GM21423 (cell line): ENCODE measurements around the gene EPHA6.

ENCODE experiments used
- ATAC-seq: cut with Tn5 transposase; IDR thresholded peaks from one replicate; pipeline ENCODE4 v1.9.1; 2021; ENCODE audit warnings: mild to moderate bottlenecking, moderate library complexity; ENCODE audit not compliant: unreplicated experiment

The EPHA6 gene

DNA sequence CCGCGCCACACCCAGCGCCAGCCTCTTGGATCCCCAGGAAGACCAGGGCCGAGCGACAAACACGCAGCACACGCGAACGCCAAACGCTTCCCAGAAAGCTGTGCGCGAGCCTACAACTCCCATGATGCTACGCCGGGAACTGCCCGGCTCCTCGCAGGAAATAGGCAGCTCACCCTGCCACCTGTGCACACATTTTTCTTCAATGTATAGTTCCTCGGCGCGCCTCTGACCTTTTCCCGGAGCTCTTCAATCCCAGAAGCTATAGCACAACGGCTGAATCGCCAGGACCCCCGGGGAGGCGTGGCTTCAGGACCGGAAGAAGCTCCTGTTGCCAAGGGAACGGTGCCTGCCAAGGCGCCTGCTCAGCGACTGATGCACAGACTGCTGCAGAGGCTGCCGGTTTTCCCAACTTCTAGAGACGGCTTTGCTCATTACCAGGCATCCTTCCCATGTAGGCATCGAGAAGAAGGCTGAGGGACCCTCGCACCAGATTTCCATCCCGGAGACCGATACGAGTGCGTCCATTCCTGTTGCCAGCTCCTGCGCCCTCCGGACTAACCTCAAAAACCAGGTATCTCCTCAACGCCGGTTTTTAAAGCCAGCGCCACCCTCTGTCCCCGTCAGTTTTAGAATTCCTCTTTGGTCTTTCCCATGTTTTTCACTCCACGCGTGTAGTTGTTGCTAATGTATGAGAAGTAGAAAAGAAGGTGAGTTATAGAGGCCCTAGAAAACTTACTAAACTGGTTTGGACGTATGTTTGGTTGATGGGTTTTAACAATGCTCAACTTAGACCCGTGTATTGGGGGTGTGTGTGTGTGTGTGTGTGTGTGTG lies 950.2 kb downstream of the EPHA6 start, which contains the start of gene ARL6:
Gene ARL6, plus strand, starts transcription at position 352 of the 832 bp plus-strand sequence. CDS start 3,350 bp downstream, outside the sequence.
- ATAC-seq = peak; percentile 93

DNA sequence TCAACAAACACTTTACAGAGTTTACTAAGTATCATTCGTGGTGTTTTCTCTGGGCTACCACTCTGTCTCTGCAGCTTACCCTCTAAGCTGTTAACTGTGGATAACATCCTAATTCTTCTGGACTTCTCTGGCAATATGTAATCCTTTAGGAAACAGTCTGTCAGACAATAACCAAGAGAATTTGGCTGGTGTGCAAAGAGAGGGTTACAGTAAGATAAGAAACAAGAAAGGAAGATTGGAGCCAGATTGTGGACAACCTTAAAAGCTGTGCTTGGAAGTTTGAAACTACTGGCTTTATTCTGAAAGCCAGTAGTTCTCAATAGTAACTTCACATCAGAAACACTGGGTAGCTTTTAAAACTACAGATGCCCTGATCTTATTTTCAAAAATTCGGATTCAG lies 950.9 kb downstream of the EPHA6 start:
- ATAC-seq = no peak

DNA sequence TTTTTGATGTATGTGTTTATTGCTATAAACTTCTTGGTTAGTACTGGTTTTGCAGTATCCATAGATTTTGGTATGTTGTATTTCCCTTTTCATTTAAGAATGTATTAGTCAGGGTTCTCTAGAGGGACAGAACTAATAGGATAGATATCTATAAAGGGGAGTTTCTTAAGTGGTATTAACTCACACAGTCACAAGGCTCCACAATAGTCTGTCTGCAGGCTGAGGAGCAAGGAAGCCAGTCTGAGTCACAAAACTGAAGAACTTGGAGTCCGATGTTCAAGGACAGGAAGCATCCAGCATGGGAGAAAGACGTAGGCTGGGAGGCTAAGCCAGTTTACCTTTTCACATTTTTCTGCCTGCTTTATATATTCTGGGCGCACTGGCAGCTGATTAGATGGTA lies 958.5 kb downstream of the EPHA6 start:
- ATAC-seq = no peak

DNA sequence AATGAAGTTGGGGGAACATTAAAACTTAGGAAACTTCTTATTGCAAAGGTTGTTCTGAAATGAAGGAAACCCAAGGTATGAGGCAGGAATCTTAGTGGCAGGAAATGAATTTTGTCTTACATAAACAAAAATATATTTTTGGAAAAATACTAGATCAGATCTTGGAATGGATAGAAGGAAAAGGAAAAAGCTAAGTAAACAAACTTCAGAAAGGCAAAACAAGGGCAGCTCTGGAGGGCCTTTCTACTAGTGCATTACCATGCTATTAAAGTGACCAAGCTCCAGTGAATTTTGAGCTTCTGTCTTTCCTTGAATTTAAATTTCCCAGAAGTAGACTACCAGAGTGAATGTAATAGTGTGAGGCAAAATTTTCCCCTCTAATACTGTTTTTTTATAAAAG lies 963.8 kb downstream of the EPHA6 start:
- ATAC-seq = no peak

DNA sequence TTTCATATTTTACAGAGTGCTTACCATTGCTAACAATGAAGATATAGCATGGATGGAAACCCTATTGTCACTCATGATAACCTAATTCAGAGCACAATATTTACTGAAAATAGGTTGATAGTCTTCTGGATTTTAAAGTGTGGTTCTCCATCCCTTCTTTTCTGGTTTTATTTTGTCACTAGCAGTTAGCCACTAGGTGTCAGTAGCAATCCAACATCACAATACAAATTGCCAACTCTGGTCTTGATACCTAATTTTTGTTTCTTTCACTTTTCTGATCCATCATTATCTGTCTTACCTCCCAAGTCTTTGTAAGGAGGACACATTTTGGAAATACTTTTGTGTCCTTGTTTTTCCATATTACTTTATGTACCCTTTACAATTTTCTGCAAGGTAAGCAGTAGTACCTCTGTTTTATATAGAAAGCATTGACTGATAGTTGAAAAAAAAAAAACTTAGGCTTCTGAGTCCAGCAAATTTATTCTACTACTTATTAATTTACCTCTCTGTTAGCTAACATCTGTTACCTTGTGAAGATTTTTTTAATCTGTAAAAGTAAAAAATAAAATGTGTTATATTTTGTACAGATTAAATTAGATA lies 979.1 kb downstream of the EPHA6 start:
- ATAC-seq = peak; percentile 74

DNA sequence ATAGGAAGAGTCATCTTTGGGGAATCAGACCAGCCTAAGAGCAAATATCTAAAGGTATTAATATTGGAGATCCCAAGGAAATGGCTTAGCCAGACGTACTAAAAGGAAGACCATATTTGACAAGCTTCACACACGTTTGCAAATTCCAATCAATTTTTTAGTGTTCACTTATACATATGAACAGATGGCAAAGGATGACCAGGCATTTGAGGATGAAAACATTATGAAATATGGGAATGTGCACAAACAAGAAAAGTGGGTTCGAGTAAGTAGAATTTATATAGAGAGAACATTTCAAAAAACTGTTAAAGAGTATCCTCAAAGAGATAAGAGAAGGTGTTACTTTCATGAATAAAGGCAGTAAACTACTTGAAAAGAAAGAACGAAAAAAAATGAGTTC lies 981.6 kb downstream of the EPHA6 start:
- ATAC-seq = no peak
